Dedifferentiated amniotic fluid mesenchymal stem cell (primary cell): ENCODE results near the gene NLGN1.

ENCODE experiments used
- DNase-seq: peaks from one replicate; pipeline ENCODE4 v3.0.0-alpha.2; 2016; ENCODE audit errors: extremely low spot score

The NLGN1 gene

DNA sequence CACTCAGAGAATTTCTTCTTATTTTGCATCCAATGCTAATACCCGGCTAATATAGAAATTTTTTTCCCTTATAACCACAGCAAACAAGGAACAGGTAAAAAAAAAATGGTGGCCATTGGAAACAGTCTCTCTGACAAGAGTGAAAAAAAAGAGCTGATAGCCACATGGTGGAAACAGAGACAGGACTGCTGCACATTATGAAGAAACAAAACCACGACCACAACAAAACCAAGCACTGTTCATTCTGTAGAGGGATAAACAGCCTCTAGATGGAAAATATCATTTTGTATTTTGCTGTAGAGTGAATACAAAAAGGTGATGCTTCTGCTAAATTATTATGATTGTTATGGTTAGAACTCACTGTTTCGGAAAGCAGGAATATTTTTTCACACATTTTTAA is 686.2 kb downstream of the NLGN1 start:
- no peak for DNase-seq

- DNase-seq: no peak
These were observed 692.0 kb downstream of the NLGN1 start for GRCh38 chr3:174089592-174089991.

- DNase-seq: no peak
These were observed 697.1 kb downstream of the NLGN1 start for GRCh38 chr3:174094669-174095068.

DNA sequence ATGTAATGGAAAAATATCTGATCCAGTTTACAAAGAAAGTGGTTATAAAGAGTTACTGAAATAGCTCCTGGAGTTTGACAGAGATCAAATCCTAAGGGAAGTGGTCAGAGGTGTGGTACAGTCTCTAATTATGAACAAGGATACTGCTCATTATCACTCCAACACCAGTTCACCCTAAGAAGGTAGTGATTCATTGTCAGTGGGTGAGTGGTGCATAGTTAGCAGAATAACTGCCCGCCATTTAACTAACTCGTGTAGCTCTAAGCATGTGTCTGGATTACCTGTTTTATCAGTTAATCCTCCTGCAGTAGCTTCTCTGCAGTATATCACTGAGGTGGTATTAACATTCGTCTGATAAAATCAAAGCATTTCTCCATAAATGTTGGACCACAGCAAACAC is 700.1 kb downstream of the NLGN1 start:
- no peak for DNase-seq

- no peak for DNase-seq
These were observed 701.2 kb downstream of the NLGN1 start for GRCh38 chr3:174098746-174099145.

- DNase-seq: no peak
These were observed 702.2 kb downstream of the NLGN1 start for GRCh38 chr3:174099724-174100123.

- no peak for DNase-seq
These were observed 703.2 kb downstream of the NLGN1 start for GRCh38 chr3:174100744-174101143.

DNA sequence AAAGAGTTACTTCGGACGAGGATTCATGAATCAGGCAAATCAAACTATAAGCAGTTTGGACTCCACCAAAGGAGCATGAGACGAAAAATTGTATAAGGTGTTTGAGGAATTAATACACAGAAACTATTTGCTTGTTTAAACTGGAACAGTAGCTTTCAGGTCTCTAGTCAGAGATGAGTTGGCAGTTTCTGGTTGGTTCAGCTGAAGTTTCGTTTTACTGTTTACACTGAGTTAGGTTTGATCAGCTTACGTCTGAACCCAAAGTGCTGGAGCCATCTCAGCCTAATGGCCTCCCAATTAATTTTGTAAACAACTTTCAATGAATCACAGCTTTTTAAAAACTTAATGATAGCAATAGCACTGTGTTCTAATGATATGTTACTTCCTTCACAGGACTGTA is 703.7 kb downstream of the NLGN1 start:
- DNase-seq: no peak

- no peak for DNase-seq
These were observed 704.7 kb downstream of the NLGN1 start for GRCh38 chr3:174102274-174102673.

GRCh38 chr3:174102866-174103265 is 705.3 kb downstream of the NLGN1 start:
- DNase-seq: no peak

DNA sequence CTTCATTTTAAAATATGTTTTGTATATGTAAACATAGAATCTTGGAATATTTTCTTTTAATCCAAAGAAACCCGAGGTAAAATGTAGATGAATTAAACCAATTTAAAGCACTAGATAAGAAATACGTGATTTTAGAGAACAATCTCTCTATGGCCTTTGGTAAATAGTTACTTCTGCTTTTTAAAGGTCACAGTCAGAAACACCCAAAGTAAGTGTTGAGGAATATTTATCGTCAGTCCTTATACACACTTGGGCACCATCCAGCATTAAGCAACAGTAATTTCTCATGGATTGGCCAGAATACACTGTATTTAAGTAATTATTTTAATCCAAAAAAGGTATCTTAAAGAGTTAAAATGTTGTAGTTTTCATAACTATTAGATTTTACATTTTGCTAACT is 713.2 kb downstream of the NLGN1 start:
- DNase-seq: no peak

DNA sequence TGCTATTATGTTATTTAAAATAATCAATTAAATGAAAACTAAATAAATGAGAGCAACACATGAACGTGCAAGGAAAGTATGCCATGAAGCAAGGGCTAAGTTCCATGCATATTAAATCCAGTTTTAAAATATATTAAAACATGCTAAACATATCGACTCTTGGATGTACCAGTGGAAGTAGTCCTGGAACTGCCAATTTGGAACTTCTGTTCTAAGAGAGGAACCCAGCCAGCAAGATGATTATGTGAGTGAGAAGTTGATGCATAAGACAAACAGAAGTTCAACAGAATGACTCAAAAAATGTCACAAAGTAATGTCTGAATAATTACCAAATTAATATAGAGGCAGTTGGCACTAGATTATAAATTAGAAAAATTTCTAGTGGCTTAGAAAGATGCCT is 714.2 kb downstream of the NLGN1 start:
- no peak for DNase-seq

- DNase-seq: peak; percentile 63
These were observed 718.9 kb downstream of the NLGN1 start for GRCh38 chr3:174116421-174116820.

DNA sequence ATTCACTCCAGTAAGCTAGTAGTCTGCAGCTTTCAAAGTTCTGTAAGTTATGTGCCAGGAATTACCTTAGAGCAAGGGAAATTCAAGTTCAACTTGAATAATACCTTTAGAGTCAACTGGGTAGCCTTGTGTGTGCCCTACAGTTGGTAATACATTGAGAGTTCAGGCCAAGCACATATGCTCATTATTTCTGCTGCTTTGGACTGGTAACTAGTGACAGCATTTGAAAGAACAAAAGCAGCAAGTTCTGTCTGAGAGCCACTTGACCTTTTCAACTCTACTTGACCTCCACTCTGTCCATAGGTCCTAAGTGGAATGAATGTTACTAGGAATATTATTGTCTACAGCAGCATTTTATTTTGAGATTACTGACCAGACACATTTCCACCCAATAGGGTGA is 723.5 kb downstream of the NLGN1 start:
- DNase-seq: no peak

GRCh38 chr3:174122411-174122810 is 724.9 kb downstream of the NLGN1 start:
- no peak for DNase-seq

DNA sequence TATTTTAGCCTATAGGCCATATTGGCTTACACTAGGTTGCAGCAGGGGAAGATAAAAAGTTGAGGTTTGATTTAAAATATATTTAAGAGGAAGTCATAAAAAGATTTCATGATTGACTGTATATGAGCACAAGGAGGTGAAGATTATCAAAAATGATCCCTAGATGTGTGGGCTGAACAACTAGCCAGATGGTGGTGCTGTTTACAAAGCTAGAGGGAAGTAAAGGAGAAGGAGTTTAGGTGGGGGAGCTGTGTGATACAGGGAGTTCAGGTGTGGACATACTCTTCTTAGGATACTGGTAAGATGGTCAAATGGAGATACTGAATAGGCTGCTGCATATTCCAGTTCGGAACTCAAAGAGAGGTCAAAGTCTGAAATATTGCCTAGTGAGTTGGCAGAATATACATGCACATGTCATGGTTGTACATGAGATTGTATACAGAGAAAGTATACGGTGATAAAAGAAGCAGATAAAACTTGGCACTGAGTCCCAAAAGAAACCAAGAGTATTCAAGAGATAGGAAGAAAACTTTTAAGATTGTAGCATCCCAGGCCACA is 727.8 kb downstream of the NLGN1 start:
- DNase-seq: peak; percentile 31

- DNase-seq: no peak
These were observed 729.6 kb downstream of the NLGN1 start for GRCh38 chr3:174126990-174127758.

GRCh38 chr3:174132006-174132405 is 734.5 kb downstream of the NLGN1 start:
- DNase-seq: peak; percentile 40

DNA sequence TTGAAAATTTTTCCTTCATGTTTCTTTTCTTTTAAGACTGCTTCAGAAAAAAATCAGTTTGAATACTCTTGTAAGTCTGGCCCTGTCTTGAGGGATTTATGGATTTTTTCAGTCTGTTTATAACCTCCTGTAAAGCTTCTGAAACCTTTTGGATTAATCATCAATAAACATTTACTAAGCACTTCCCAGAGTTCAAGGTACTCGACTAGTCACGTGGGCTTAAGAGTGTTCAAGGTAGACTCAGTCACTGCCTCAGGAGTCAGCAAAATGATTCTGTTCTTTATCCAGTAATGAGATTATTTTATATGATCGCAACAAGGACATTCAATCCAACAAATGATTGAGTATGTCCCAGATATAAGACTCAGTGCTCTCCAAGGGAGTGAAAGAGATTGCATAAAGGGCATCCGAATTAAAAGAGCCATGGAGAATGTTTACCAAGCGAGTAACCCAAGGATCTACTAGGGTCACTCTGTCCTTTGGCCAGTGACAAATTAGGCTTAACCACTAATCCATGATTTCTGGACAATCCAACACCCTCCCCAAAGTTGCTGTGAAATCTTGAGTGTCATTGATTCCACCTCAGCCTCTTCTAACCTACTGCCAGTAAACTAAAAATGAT is 735.0 kb downstream of the NLGN1 start:
- no peak for DNase-seq

GRCh38 chr3:174146008-174146407 is 748.5 kb downstream of the NLGN1 start:
- no peak for DNase-seq

GRCh38 chr3:174147798-174148197 is 750.3 kb downstream of the NLGN1 start:
- no peak for DNase-seq

DNA sequence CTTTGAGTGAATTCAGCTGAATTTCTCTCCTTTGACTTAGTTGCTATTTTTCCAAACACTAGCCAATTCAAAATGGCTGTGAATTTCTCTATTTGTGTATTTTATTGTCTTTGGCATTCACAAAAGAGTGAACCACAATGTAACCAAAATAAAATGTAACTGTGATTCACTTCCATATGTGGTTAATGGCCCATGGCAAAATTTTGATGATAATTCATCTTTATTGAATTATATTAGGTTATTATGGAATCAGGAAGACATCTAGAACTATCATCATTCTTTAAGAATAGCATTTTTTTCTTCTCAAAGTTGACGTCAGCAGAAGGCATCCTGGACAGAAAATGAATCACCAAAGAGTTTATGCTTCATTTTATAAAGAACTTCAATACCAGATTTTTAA is 756.3 kb downstream of the NLGN1 start:
- DNase-seq: peak; percentile 15

GRCh38 chr3:174156200-174156599 is 758.7 kb downstream of the NLGN1 start:
- DNase-seq: no peak
